Osteoblast (primary cell): ENCODE data around the gene ACAA2. TPM values are rescaled to one million over a fixed set of nuclear protein-coding genes. Genes with fewer than 3 reads are reported as not detected.
"Not testable (repeated sequence)": the region's sequence is repeated elsewhere in the genome, so short reads cannot be mapped to it uniquely, and the experiment has no call there.

Source experiments
- DNase-seq: peaks from one replicate; pipeline ENCODE4 v3.0.0; 2011; ENCODE audit warnings: low spot score, mixed read lengths; ENCODE audit not compliant: insufficient read length; ENCODE audit errors: missing footprints
- H2AFZ ChIP-seq: 2 replicates; pipeline ENCODE4 v1.6.0; 2011; ENCODE audit warnings: mild to moderate bottlenecking, low read length
- H3K27ac ChIP-seq: 2 replicates; pipeline ENCODE4 v1.5.1; 2011; ENCODE audit warnings: mild to moderate bottlenecking, low read depth, low read length, moderate library complexity
- H3K27me3 ChIP-seq: 2 replicates; pipeline ENCODE4 v1.6.0; 2012; ENCODE audit warnings: mild to moderate bottlenecking, control low read depth, inconsistent platforms, low read length, moderate library complexity; ENCODE audit not compliant: insufficient read depth
- H3K36me3 ChIP-seq: 2 replicates; pipeline ENCODE4 v1.5.1; 2011; ENCODE audit warnings: mild to moderate bottlenecking, low read length, control low read depth, moderate library complexity; ENCODE audit not compliant: insufficient read depth
- H3K4me1 ChIP-seq: 2 replicates; pipeline ENCODE4 v1.5.1; 2011; ENCODE audit warnings: mild to moderate bottlenecking, low read length, control low read depth, moderate library complexity; ENCODE audit not compliant: insufficient read depth
- H3K4me2 ChIP-seq: 2 replicates; pipeline ENCODE4 v1.6.0; 2011; ENCODE audit warnings: mild to moderate bottlenecking, low read length; ENCODE audit not compliant: insufficient read depth
- H3K4me3 ChIP-seq: fragments of 200-600 bp; sonication (generic); 3 replicates; pipeline ENCODE4 v1.5.1; 2012; ENCODE audit warnings: mild to moderate bottlenecking, low read length, inconsistent platforms; ENCODE audit not compliant: insufficient read depth
- H3K79me2 ChIP-seq: 2 replicates; pipeline ENCODE4 v1.6.0; 2012; ENCODE audit warnings: mild to moderate bottlenecking, low read length, control low read depth, inconsistent platforms; ENCODE audit not compliant: insufficient read depth
- H3K9me3 ChIP-seq: 2 replicates; pipeline ENCODE4 v1.5.1; 2011; ENCODE audit warnings: low read depth, low read length, control low read depth
- H4K20me1 ChIP-seq: 2 replicates; pipeline ENCODE4 v1.6.0; 2012; ENCODE audit warnings: mild to moderate bottlenecking, low read length, control low read depth; ENCODE audit not compliant: insufficient read depth
- CTCF ChIP-seq: IDR thresholded peaks from 2 replicates; pipeline ENCODE4 v1.5.1; 2011; ENCODE audit warnings: mild to moderate bottlenecking, low read depth, low read length, moderate library complexity; ENCODE audit errors: extremely low read depth
- total RNA-seq: library from RNA; depleted of rRNA; stranded (reverse); fragments of >200 nt; gene quantifications from 2 replicates; pipeline ENCODE4 v1.2.3, GENCODE V29; 2012

Gene ACAA2
- total RNA-seq, 1 donor, result 52.8 TPM

- DNase-seq, result no peak
- peak overlapping the region; percentile 62 for H3K4me2 ChIP-seq
- peak overlapping the region; percentile 25 for H2AFZ ChIP-seq
- TF ChIP-seq CTCF, result no peak
- peak overlapping the region; percentile 9 for H3K4me3 ChIP-seq
- peaks cover 4% of the 10 kb centered on the region for H3K4me1 ChIP-seq
- no peaks in the 10 kb centered on the region for H3K27me3 ChIP-seq
- H3K9me3 ChIP-seq, result no peaks in the 10 kb centered on the region
- no peaks in the 10 kb centered on the region for H4K20me1 ChIP-seq
- no peaks in the 10 kb centered on the region for H3K79me2 ChIP-seq
- H3K36me3 ChIP-seq, result peaks cover 36% of the 10 kb centered on the region
- H3K27ac ChIP-seq, result peak overlapping the region; percentile 7
Observed at GRCh38 chr18:49788327-49788898, 24.9 kb downstream of the ACAA2 start.

- H3K27me3 ChIP-seq, result no peaks in the 10 kb centered on the region
- no peak overlapping the region for H2AFZ ChIP-seq
- peaks cover 4% of the 10 kb centered on the region for H3K4me1 ChIP-seq
- H4K20me1 ChIP-seq, result no peaks in the 10 kb centered on the region
- DNase-seq, result no peak
- no peak for TF ChIP-seq CTCF
- no peak overlapping the region for H3K4me3 ChIP-seq
- H3K79me2 ChIP-seq, result no peaks in the 10 kb centered on the region
- H3K36me3 ChIP-seq, result peaks cover 29% of the 10 kb centered on the region
- no peaks in the 10 kb centered on the region for H3K9me3 ChIP-seq
- no peak overlapping the region for H3K4me2 ChIP-seq
- H3K27ac ChIP-seq, result no peak overlapping the region
Observed at GRCh38 chr18:49786019-49786720, 27.2 kb downstream of the ACAA2 start.

- peak; percentile 36 for TF ChIP-seq CTCF
- no peaks in the 10 kb centered on the region for H3K79me2 ChIP-seq
- no peak overlapping the region for H3K4me3 ChIP-seq
- H2AFZ ChIP-seq, result no peak overlapping the region
- no peak overlapping the region for H3K27ac ChIP-seq
- H3K27me3 ChIP-seq, result no peaks in the 10 kb centered on the region
- H3K4me1 ChIP-seq, result peaks cover 4% of the 10 kb centered on the region
- no peaks in the 10 kb centered on the region for H3K9me3 ChIP-seq
- no peaks in the 10 kb centered on the region for H4K20me1 ChIP-seq
- DNase-seq, result peak; percentile 69
- H3K36me3 ChIP-seq, result peaks cover 23% of the 10 kb centered on the region
- no peak overlapping the region for H3K4me2 ChIP-seq
Observed at GRCh38 chr18:49784427-49785185, 28.7 kb downstream of the ACAA2 start.

- H3K4me3 ChIP-seq, H2AFZ ChIP-seq, H3K27me3 ChIP-seq, H3K4me2 ChIP-seq, H3K79me2 ChIP-seq, H4K20me1 ChIP-seq, H3K9me3 ChIP-seq, DNase-seq, H3K4me1 ChIP-seq, H3K27ac ChIP-seq: not testable (repeated sequence)
- peaks cover 20% of the 10 kb centered on the region for H3K36me3 ChIP-seq
Observed at GRCh38 chr18:49783631-49784030, 29.7 kb downstream of the ACAA2 start.
